Activated naive CD8-positive, alpha-beta T cell treated with anti-CD3 and anti-CD28 coated beads, Interleukin-2, amount 50 U/mL, for 24 hours (primary cell): ENCODE data around the gene ITGA6.

ENCODE experiments used
- ATAC-seq: fragments of 150-1000 bp; cut with Tn5 transposase; one replicate; pipeline ENCODE4 v1.10.0; 2021
- DNase-seq: peaks from one replicate; pipeline ENCODE4 v3.0.0; 2021
- H3K27ac Mint-ChIP-seq: one replicate; pipeline ENCODE4 v1.8.0; 2021; ENCODE audit warnings: mild to moderate bottlenecking, mixed read lengths
- H3K27me3 Mint-ChIP-seq: one replicate; pipeline ENCODE4 v1.8.0; 2021; ENCODE audit warnings: mixed read lengths
- H3K36me3 Mint-ChIP-seq: one replicate; pipeline ENCODE4 v1.8.0; 2021; ENCODE audit warnings: low read depth, mixed read lengths
- H3K4me1 Mint-ChIP-seq: one replicate; pipeline ENCODE4 v1.8.0; 2021; ENCODE audit warnings: mixed read lengths
- H3K4me3 Mint-ChIP-seq: one replicate; pipeline ENCODE4 v1.8.0; 2021; ENCODE audit warnings: mild to moderate bottlenecking, moderate library complexity, mixed read lengths
- H3K9me3 Mint-ChIP-seq: one replicate; pipeline ENCODE4 v1.8.0; 2021; ENCODE audit warnings: mixed read lengths

ITGA6 gene

GRCh38 chr2:172404824-172405223, 22.6 kb upstream of the ITGA6 start:
- ATAC-seq (no peak), DNase-seq (no peak)
- H3K27me3 Mint-ChIP-seq = no peaks in the 10 kb centered on the region

GRCh38 chr2:172405673-172406072, 21.7 kb upstream of the ITGA6 start:
- no peak overlapping the region for H3K27ac Mint-ChIP-seq
- ATAC-seq (no peak), DNase-seq (no peak)
- H3K4me1 Mint-ChIP-seq = no peaks in the 10 kb centered on the region
- no peaks in the 10 kb centered on the region for H3K36me3 Mint-ChIP-seq
- no peaks in the 10 kb centered on the region for H3K9me3 Mint-ChIP-seq
- no peak overlapping the region for H3K4me3 Mint-ChIP-seq
- H3K27me3 Mint-ChIP-seq = no peaks in the 10 kb centered on the region

More at GRCh38 chr2:172404824-172405223, 22.6 kb upstream of the ITGA6 start:
- H3K36me3 Mint-ChIP-seq = no peaks in the 10 kb centered on the region
- H3K4me1 Mint-ChIP-seq = no peaks in the 10 kb centered on the region
- H3K9me3 Mint-ChIP-seq = no peaks in the 10 kb centered on the region
- H3K27ac Mint-ChIP-seq = no peak overlapping the region
- H3K4me3 Mint-ChIP-seq = no peak overlapping the region

- ATAC-seq (no peak), DNase-seq (no peak)
- H3K9me3 Mint-ChIP-seq = no peaks in the 10 kb centered on the region
- H3K4me1 Mint-ChIP-seq = no peaks in the 10 kb centered on the region
- no peak overlapping the region for H3K27ac Mint-ChIP-seq
- H3K4me3 Mint-ChIP-seq = no peak overlapping the region
- no peaks in the 10 kb centered on the region for H3K36me3 Mint-ChIP-seq
- H3K27me3 Mint-ChIP-seq = peaks cover 3% of the 10 kb centered on the region
These were observed 19.1 kb upstream of the ITGA6 start for GRCh38 chr2:172408143-172408766.

GRCh38 chr2:172409042-172409441, 18.3 kb upstream of the ITGA6 start:
- no peaks in the 10 kb centered on the region for H3K9me3 Mint-ChIP-seq
- ATAC-seq = no peak
- peaks cover 3% of the 10 kb centered on the region for H3K27me3 Mint-ChIP-seq
- H3K36me3 Mint-ChIP-seq = no peaks in the 10 kb centered on the region
- H3K27ac Mint-ChIP-seq = no peak overlapping the region
- H3K4me1 Mint-ChIP-seq = no peaks in the 10 kb centered on the region
- DNase-seq = no peak
- no peak overlapping the region for H3K4me3 Mint-ChIP-seq

- Mint-ChIP-seq H3K4me1 (no peaks in the 10 kb centered on the region), H3K27me3 (peaks cover 3% of the 10 kb centered on the region), H3K9me3 (no peaks in the 10 kb centered on the region), H3K27ac (no peak overlapping the region), H3K36me3 (no peaks in the 10 kb centered on the region), H3K4me3 (no peak overlapping the region)
- no peak for DNase-seq
- ATAC-seq = no peak
These were observed 14.3 kb upstream of the ITGA6 start for GRCh38 chr2:172412984-172413492.

- ATAC-seq (no peak), DNase-seq (no peak)
- peaks cover 7% of the 10 kb centered on the region for H3K27me3 Mint-ChIP-seq
- no peaks in the 10 kb centered on the region for H3K4me1 Mint-ChIP-seq
- H3K9me3 Mint-ChIP-seq = no peaks in the 10 kb centered on the region
- H3K4me3 Mint-ChIP-seq = no peak overlapping the region
- no peaks in the 10 kb centered on the region for H3K36me3 Mint-ChIP-seq
- no peak overlapping the region for H3K27ac Mint-ChIP-seq
These were observed 12.1 kb upstream of the ITGA6 start for GRCh38 chr2:172415157-172415864.

- no peak overlapping the region for H3K27ac Mint-ChIP-seq
- no peaks in the 10 kb centered on the region for H3K36me3 Mint-ChIP-seq
- no peaks in the 10 kb centered on the region for H3K9me3 Mint-ChIP-seq
- no peak overlapping the region for H3K4me3 Mint-ChIP-seq
- ATAC-seq (no peak), DNase-seq (no peak)
- H3K4me1 Mint-ChIP-seq = no peaks in the 10 kb centered on the region
- peaks cover 7% of the 10 kb centered on the region for H3K27me3 Mint-ChIP-seq
These were observed 11.6 kb upstream of the ITGA6 start for GRCh38 chr2:172415865-172416183.

GRCh38 chr2:172416447-172417058, 10.8 kb upstream of the ITGA6 start:
- Mint-ChIP-seq H3K27ac (no peak overlapping the region), H3K4me1 (no peaks in the 10 kb centered on the region), H3K4me3 (no peak overlapping the region), H3K9me3 (no peaks in the 10 kb centered on the region), H3K27me3 (peaks cover 7% of the 10 kb centered on the region), H3K36me3 (no peaks in the 10 kb centered on the region)
- ATAC-seq = peak; percentile 54
- DNase-seq = no peak

GRCh38 chr2:172420216-172420615, 7.2 kb upstream of the ITGA6 start:
- no peak for DNase-seq
- H3K4me1 Mint-ChIP-seq = peaks cover 15% of the 10 kb centered on the region
- H3K27ac Mint-ChIP-seq = no peak overlapping the region
- H3K36me3 Mint-ChIP-seq = no peaks in the 10 kb centered on the region
- no peak overlapping the region for H3K4me3 Mint-ChIP-seq
- no peak for ATAC-seq
- peaks cover 4% of the 10 kb centered on the region for H3K27me3 Mint-ChIP-seq
- H3K9me3 Mint-ChIP-seq = no peaks in the 10 kb centered on the region

GRCh38 chr2:172423160-172423559, 4.2 kb upstream of the ITGA6 start:
- DNase-seq (no peak), ATAC-seq (no peak)
- Mint-ChIP-seq H3K4me3 (no peak overlapping the region), H3K27me3 (peaks cover 4% of the 10 kb centered on the region), H3K36me3 (no peaks in the 10 kb centered on the region), H3K4me1 (peaks cover 20% of the 10 kb centered on the region), H3K27ac (no peak overlapping the region), H3K9me3 (no peaks in the 10 kb centered on the region)

GRCh38 chr2:172425336-172425735, 2.0 kb upstream of the ITGA6 start:
- Mint-ChIP-seq H3K27me3 (no peaks in the 10 kb centered on the region), H3K36me3 (no peaks in the 10 kb centered on the region), H3K27ac (no peak overlapping the region), H3K4me3 (no peak overlapping the region), H3K9me3 (no peaks in the 10 kb centered on the region), H3K4me1 (peaks cover 41% of the 10 kb centered on the region)
- ATAC-seq (no peak), DNase-seq (no peak)

- Mint-ChIP-seq H3K4me1 (peaks cover 54% of the 10 kb centered on the region), H3K27me3 (no peaks in the 10 kb centered on the region), H3K27ac (no peak overlapping the region), H3K9me3 (no peaks in the 10 kb centered on the region), H3K36me3 (no peaks in the 10 kb centered on the region), H3K4me3 (peak overlapping the region; percentile 79)
- DNase-seq (no peak), ATAC-seq (no peak)
These were observed 641 bp upstream of the ITGA6 start for GRCh38 chr2:172426635-172427255.

GRCh38 chr2:172427990-172428831, 825 bp downstream of the ITGA6 start:
- Mint-ChIP-seq H3K27me3 (no peaks in the 10 kb centered on the region), H3K4me3 (peak overlapping the region; percentile 79), H3K9me3 (no peaks in the 10 kb centered on the region), H3K4me1 (peaks cover 58% of the 10 kb centered on the region), H3K27ac (no peak overlapping the region), H3K36me3 (no peaks in the 10 kb centered on the region)
- DNase-seq = peak; percentile 55
- peak; percentile 49 for ATAC-seq

GRCh38 chr2:172428832-172429210, 1.4 kb downstream of the ITGA6 start:
- H3K27ac Mint-ChIP-seq = no peak overlapping the region
- H3K27me3 Mint-ChIP-seq = no peaks in the 10 kb centered on the region
- H3K9me3 Mint-ChIP-seq = no peaks in the 10 kb centered on the region
- H3K36me3 Mint-ChIP-seq = no peaks in the 10 kb centered on the region
- peaks cover 60% of the 10 kb centered on the region for H3K4me1 Mint-ChIP-seq
- DNase-seq (no peak), ATAC-seq (no peak)
- H3K4me3 Mint-ChIP-seq = peak overlapping the region; percentile 79
